Mononuclear cell (primary cell): ENCODE data around the gene MOBP. TPM values are rescaled to one million over a fixed set of nuclear protein-coding genes. Genes with fewer than 3 reads are reported as not detected.

ENCODE experiments used
- H3K27me3 ChIP-seq: 2 replicates; pipeline ENCODE4 v1.6.0; 2011; ENCODE audit warnings: low read length, control low read depth; ENCODE audit not compliant: insufficient read depth
- H3K4me1 ChIP-seq: 2 replicates; pipeline ENCODE4 v1.5.1; 2011; ENCODE audit warnings: mild to moderate bottlenecking, low read length, control low read depth; ENCODE audit not compliant: insufficient read depth
- H3K4me3 ChIP-seq: 2 replicates; pipeline ENCODE4 v1.5.1; 2011; ENCODE audit warnings: mild to moderate bottlenecking, low read length, moderate library complexity
- H3K9me3 ChIP-seq: 2 replicates; pipeline ENCODE4 v1.5.1; 2011; ENCODE audit warnings: low read depth, mild to moderate bottlenecking, control low read depth, low read length
- total RNA-seq: library from RNA; depleted of rRNA; stranded (reverse); fragments of >200 nt; gene quantifications from one replicate; pipeline ENCODE4 v1.2.3, GENCODE V29; 2012

Gene MOBP
- total RNA-seq, 1 donor = 0.10 TPM

GRCh38 chr3:39499651-39500273 lies 32.3 kb downstream of the MOBP start:
- no peak overlapping the region for H3K4me3 ChIP-seq
- no peaks in the 10 kb centered on the region for H3K9me3 ChIP-seq
- no peaks in the 10 kb centered on the region for H3K4me1 ChIP-seq
- H3K27me3 ChIP-seq = peaks cover 49% of the 10 kb centered on the region

GRCh38 chr3:39501059-39501458 lies 33.6 kb downstream of the MOBP start:
- Histone ChIP-seq H3K27me3 (peaks cover 51% of the 10 kb centered on the region), H3K9me3 (no peaks in the 10 kb centered on the region), H3K4me3 (no peak overlapping the region), H3K4me1 (no peaks in the 10 kb centered on the region)

GRCh38 chr3:39501968-39502837 lies 34.7 kb downstream of the MOBP start:
- Histone ChIP-seq H3K9me3 (no peaks in the 10 kb centered on the region), H3K4me1 (no peaks in the 10 kb centered on the region), H3K4me3 (no peak overlapping the region), H3K27me3 (peaks cover 51% of the 10 kb centered on the region)

- H3K27me3 ChIP-seq = peaks cover 51% of the 10 kb centered on the region
Measured at GRCh38 chr3:39502838-39503145, 35.3 kb downstream of the MOBP start.

GRCh38 chr3:39505866-39506742 lies 38.6 kb downstream of the MOBP start:
- H3K4me3 ChIP-seq = no peak overlapping the region
- peaks cover 31% of the 10 kb centered on the region for H3K27me3 ChIP-seq
- H3K4me1 ChIP-seq = no peaks in the 10 kb centered on the region
- no peaks in the 10 kb centered on the region for H3K9me3 ChIP-seq

More at GRCh38 chr3:39502838-39503145, 35.3 kb downstream of the MOBP start:
- Histone ChIP-seq H3K4me1 (no peaks in the 10 kb centered on the region), H3K9me3 (no peaks in the 10 kb centered on the region), H3K4me3 (no peak overlapping the region)

- Histone ChIP-seq H3K27me3 (peaks cover 23% of the 10 kb centered on the region), H3K4me1 (no peaks in the 10 kb centered on the region), H3K9me3 (no peaks in the 10 kb centered on the region), H3K4me3 (no peak overlapping the region)
Measured at GRCh38 chr3:39506863-39507262, 39.4 kb downstream of the MOBP start.

- H3K4me3 ChIP-seq = no peak overlapping the region
- H3K27me3 ChIP-seq = no peaks in the 10 kb centered on the region
- no peaks in the 10 kb centered on the region for H3K9me3 ChIP-seq
- no peaks in the 10 kb centered on the region for H3K4me1 ChIP-seq
Measured at GRCh38 chr3:39513791-39514369, 46.4 kb downstream of the MOBP start.

GRCh38 chr3:39515681-39516441 lies 48.4 kb downstream of the MOBP start:
- H3K4me3 ChIP-seq = no peak overlapping the region
- no peaks in the 10 kb centered on the region for H3K9me3 ChIP-seq
- no peaks in the 10 kb centered on the region for H3K4me1 ChIP-seq
- H3K27me3 ChIP-seq = peaks cover 3% of the 10 kb centered on the region

- H3K27me3 ChIP-seq = peaks cover 12% of the 10 kb centered on the region
- peaks cover 8% of the 10 kb centered on the region for H3K9me3 ChIP-seq
- no peaks in the 10 kb centered on the region for H3K4me1 ChIP-seq
- no peak overlapping the region for H3K4me3 ChIP-seq
Measured at GRCh38 chr3:39519103-39519502, 51.6 kb downstream of the MOBP start.

GRCh38 chr3:39519554-39520288 lies 52.2 kb downstream of the MOBP start:
- Histone ChIP-seq H3K9me3 (peaks cover 12% of the 10 kb centered on the region), H3K4me1 (no peaks in the 10 kb centered on the region), H3K27me3 (peaks cover 12% of the 10 kb centered on the region), H3K4me3 (no peak overlapping the region)

- Histone ChIP-seq H3K9me3 (peaks cover 12% of the 10 kb centered on the region), H3K4me1 (no peaks in the 10 kb centered on the region), H3K27me3 (peaks cover 12% of the 10 kb centered on the region), H3K4me3 (no peak overlapping the region)
Measured at GRCh38 chr3:39521456-39521855, 54.0 kb downstream of the MOBP start.

GRCh38 chr3:39524107-39524506 lies 56.6 kb downstream of the MOBP start:
- Histone ChIP-seq H3K4me3 (no peak overlapping the region), H3K9me3 (peaks cover 12% of the 10 kb centered on the region), H3K27me3 (peaks cover 12% of the 10 kb centered on the region), H3K4me1 (no peaks in the 10 kb centered on the region)

GRCh38 chr3:39528844-39529243 lies 61.4 kb downstream of the MOBP start:
- Histone ChIP-seq H3K27me3 (peaks cover 2% of the 10 kb centered on the region), H3K4me3 (no peak overlapping the region), H3K9me3 (peaks cover 7% of the 10 kb centered on the region), H3K4me1 (no peaks in the 10 kb centered on the region)

GRCh38 chr3:39529577-39529976 lies 62.1 kb downstream of the MOBP start:
- no peaks in the 10 kb centered on the region for H3K9me3 ChIP-seq
- no peaks in the 10 kb centered on the region for H3K4me1 ChIP-seq
- no peak overlapping the region for H3K4me3 ChIP-seq
- H3K27me3 ChIP-seq = no peaks in the 10 kb centered on the region
